ENCODE results near the gene GCG. TPM values are rescaled to one million over a fixed set of nuclear protein-coding genes. Genes with fewer than 3 reads are reported as not detected.

The GCG gene
- polyA plus RNA-seq (ENCODE audit: insufficient read length in 3 of 3): not detected

- DNase-seq (ENCODE audit: low read depth in 3 of 3, low spot score in 2 of 3): no peak
Measured at GRCh38 chr2:162152147-162152546, at the start of gene GCG. TSS of gene GCG (minus strand) at chr2:162152247. CDS start at chr2:162149178, 3,069 bp downstream.

GRCh38 chr2:162200636-162201035, 48.6 kb upstream of the GCG start:
- no peak for DNase-seq (ENCODE audit: low read depth in 3 of 3, low spot score in 2 of 3)

GRCh38 chr2:162199913-162200312, 47.9 kb upstream of the GCG start:
- no peak for DNase-seq (ENCODE audit: low read depth in 3 of 3, low spot score in 2 of 3)

GRCh38 chr2:162198239-162198638, 46.2 kb upstream of the GCG start:
- no peak for DNase-seq (ENCODE audit: low read depth in 3 of 3, low spot score in 2 of 3)

- DNase-seq (ENCODE audit: low read depth in 3 of 3, low spot score in 2 of 3): no peak
Measured at GRCh38 chr2:162197069-162197825, 45.2 kb upstream of the GCG start.

- no peak for DNase-seq (ENCODE audit: low read depth in 3 of 3, low spot score in 2 of 3)
Measured at GRCh38 chr2:162196638-162197037, 44.6 kb upstream of the GCG start.

GRCh38 chr2:162188451-162188850, 36.4 kb upstream of the GCG start:
- no peak for DNase-seq (ENCODE audit: low read depth in 3 of 3, low spot score in 2 of 3)

- DNase-seq (ENCODE audit: low read depth in 3 of 3, low spot score in 2 of 3): no peak
Measured at GRCh38 chr2:162185541-162186232, 33.6 kb upstream of the GCG start.

GRCh38 chr2:162184821-162185450, 32.9 kb upstream of the GCG start:
- DNase-seq (ENCODE audit: low read depth in 3 of 3, low spot score in 2 of 3): no peak

- DNase-seq (ENCODE audit: low read depth in 3 of 3, low spot score in 2 of 3): no peak
Measured at GRCh38 chr2:162184359-162184758, 32.3 kb upstream of the GCG start.

- DNase-seq (ENCODE audit: low read depth in 3 of 3, low spot score in 2 of 3): no peak
Measured at GRCh38 chr2:162182395-162182794, 30.3 kb upstream of the GCG start.

- no peak for DNase-seq (ENCODE audit: low read depth in 3 of 3, low spot score in 2 of 3)
Measured at GRCh38 chr2:162177301-162177700, 25.3 kb upstream of the GCG start.

GRCh38 chr2:162175714-162176113, 23.7 kb upstream of the GCG start:
- DNase-seq (ENCODE audit: low read depth in 3 of 3, low spot score in 2 of 3): no peak

- no peak for DNase-seq (ENCODE audit: low read depth in 3 of 3, low spot score in 2 of 3)
Measured at GRCh38 chr2:162174746-162175145, 22.7 kb upstream of the GCG start.

- no peak for DNase-seq (ENCODE audit: low read depth in 3 of 3, low spot score in 2 of 3)
Measured at GRCh38 chr2:162172802-162173370, 20.8 kb upstream of the GCG start.

- no peak for DNase-seq (ENCODE audit: low read depth in 3 of 3, low spot score in 2 of 3)
Measured at GRCh38 chr2:162166745-162167144, 14.7 kb upstream of the GCG start.

- no peak for DNase-seq (ENCODE audit: low read depth in 3 of 3, low spot score in 2 of 3)
Measured at GRCh38 chr2:162166174-162166573, 14.1 kb upstream of the GCG start.

GRCh38 chr2:162164802-162165201, 12.8 kb upstream of the GCG start:
- no peak for DNase-seq (ENCODE audit: low read depth in 3 of 3, low spot score in 2 of 3)

GRCh38 chr2:162159446-162159845, 7.4 kb upstream of the GCG start:
- DNase-seq (ENCODE audit: low read depth in 3 of 3, low spot score in 2 of 3): no peak

GRCh38 chr2:162156149-162156548, 4.1 kb upstream of the GCG start:
- DNase-seq (ENCODE audit: low read depth in 3 of 3, low spot score in 2 of 3): no peak

- no peak for DNase-seq (ENCODE audit: low read depth in 3 of 3, low spot score in 2 of 3)
Measured at GRCh38 chr2:162155093-162155492, 3.0 kb upstream of the GCG start.
